ENCODE data around the gene GOLGA8B. TPM values are rescaled to one million over a fixed set of nuclear protein-coding genes. Genes with fewer than 3 reads are reported as not detected.
"Not testable (repeated sequence)": the region's sequence is repeated elsewhere in the genome, so short reads cannot be mapped to it uniquely, and the experiment has no call there.

The GOLGA8B gene
- total RNA-seq, 1 donor from 2014 or later = 68.1 TPM

DNA sequence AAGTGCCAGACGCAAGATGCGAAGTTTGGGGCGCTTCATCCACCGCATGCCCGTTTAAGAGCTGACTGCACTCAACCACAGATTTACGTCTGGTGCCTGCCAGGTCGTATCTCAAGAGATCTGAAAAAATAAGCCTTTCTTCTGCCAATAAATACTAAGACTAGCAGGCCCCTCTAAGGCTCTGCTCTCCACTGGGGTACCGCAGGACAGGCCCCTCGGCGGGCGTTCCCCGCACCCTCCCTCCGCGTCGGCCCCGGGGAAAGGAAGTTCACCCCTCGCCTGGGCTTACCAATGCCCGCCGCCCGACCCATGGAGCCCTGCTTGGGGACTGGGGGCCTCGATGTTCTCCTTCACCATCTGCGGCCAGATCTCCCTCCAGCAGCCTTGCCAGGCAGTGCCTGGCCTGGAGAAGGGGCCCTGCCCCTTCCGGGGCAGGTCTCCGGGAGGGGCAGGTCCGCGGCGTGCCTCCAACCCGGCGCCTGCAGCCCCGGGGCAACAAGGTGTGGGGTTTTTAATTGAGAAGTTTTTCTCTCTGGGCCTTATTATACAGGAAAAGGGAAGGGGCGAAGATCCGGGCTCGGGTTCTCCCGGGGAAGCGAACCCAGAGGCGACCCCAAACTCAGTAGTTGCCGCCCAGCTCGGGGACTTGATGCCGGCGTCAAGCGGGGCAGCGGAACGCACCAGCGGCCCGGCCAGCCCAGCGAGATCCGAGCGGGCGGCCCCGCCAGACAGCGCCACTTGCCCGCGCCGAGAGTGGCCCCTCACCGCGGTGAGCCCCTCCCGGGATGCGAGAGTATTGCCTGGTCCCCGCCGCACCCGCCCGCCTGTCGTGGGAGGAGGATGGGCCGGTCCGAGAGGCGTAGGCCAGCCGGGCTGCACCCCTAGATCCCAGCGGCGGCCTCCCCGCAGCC, 735 bp downstream of the GOLGA8B start:
- Mint-ChIP-seq H3K27ac (no peak overlapping the region), H3K36me3 (no peaks in the 10 kb centered on the region), H3K4me1 (ENCODE audit: unreplicated experiment) (peaks cover 5% of the 10 kb centered on the region), H3K27me3 (peaks cover 32% of the 10 kb centered on the region), H3K4me3 (peak overlapping the region; percentile 87), H3K9me3 (no peaks in the 10 kb centered on the region)
- no peak for DNase-seq (ENCODE audit: extremely low spot score, unreplicated experiment)
- TF ChIP-seq, protein P1, sequence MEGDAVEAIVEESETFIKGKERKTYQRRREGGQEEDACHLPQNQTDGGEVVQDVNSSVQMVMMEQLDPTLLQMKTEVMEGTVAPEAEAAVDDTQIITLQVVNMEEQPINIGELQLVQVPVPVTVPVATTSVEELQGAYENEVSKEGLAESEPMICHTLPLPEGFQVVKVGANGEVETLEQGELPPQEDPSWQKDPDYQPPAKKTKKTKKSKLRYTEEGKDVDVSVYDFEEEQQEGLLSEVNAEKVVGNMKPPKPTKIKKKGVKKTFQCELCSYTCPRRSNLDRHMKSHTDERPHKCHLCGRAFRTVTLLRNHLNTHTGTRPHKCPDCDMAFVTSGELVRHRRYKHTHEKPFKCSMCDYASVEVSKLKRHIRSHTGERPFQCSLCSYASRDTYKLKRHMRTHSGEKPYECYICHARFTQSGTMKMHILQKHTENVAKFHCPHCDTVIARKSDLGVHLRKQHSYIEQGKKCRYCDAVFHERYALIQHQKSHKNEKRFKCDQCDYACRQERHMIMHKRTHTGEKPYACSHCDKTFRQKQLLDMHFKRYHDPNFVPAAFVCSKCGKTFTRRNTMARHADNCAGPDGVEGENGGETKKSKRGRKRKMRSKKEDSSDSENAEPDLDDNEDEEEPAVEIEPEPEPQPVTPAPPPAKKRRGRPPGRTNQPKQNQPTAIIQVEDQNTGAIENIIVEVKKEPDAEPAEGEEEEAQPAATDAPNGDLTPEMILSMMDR (conservative IDR thresholded peaks at IDR 0.05) = no peak

DNA sequence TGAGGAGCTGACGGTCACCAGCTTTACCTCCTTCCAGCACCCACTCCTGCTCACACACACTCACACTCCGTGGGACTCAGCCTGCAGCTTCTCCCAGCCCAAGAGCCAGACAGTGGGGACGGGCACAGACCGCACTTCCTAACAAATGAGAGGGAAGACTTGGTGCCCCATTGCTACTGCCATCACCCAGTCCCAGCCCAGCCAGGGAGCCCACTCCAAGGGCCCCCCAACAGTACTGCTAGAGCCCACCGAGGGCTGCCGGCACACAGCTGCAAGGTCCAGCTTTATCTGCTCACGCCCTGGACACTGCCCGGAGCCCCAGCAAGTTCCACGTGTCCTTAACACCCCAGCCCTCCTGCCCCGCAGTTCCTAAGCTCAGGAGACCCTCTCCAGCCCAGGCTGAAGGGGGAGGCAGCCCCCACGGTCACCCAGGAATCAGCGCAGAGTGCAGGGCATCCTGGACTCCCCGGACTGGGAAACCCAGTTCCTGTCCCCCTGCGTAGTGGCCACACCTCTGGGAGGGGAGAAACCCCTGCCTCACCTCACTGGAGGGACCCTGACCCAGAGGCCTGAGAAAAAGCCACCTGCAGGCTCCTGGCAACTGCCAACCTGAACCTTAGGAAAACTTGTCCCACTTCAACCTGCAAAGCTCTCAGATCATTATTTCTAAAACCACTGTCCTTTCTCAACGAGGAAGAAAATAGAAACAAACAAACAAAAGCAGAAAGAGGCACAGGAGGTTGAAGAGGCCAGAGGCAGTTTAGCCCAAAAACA, 1.6 kb downstream of the GOLGA8B start:
- not testable (repeated sequence) for H3K9me3 Mint-ChIP-seq; H3K36me3 Mint-ChIP-seq; DNase-seq (ENCODE audit: extremely low spot score, unreplicated experiment); H3K4me1 Mint-ChIP-seq (ENCODE audit: unreplicated experiment); H3K27ac Mint-ChIP-seq
- Mint-ChIP-seq H3K4me3 (peak overlapping the region; percentile 87), H3K27me3 (peaks cover 32% of the 10 kb centered on the region)

DNA sequence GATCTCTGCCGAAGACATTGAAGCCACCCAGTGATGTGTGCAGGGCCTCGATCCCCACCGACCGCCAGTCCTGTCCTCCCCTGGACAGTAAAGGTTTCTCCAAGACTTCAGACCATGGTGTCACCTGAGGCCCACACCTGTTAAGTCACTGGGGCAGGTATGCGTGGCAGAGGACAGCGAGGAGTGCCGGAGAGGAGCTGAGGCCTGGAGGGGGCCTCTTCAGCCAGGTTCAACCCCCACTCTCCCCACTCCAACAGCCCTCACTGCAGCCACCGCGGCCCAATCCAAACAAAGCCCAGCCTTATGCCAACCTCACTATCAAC, 2.4 kb downstream of the GOLGA8B start:
- DNase-seq (ENCODE audit: extremely low spot score, unreplicated experiment) = no peak
- H3K4me3 Mint-ChIP-seq = no peak overlapping the region
- H3K9me3 Mint-ChIP-seq = no peaks in the 10 kb centered on the region
- H3K36me3 Mint-ChIP-seq = no peaks in the 10 kb centered on the region
- H3K27ac Mint-ChIP-seq = no peak overlapping the region
- H3K4me1 Mint-ChIP-seq (ENCODE audit: unreplicated experiment) = peaks cover 5% of the 10 kb centered on the region
- TF ChIP-seq, protein P1 (conservative IDR thresholded peaks at IDR 0.05) = no peak
- peaks cover 28% of the 10 kb centered on the region for H3K27me3 Mint-ChIP-seq

DNA sequence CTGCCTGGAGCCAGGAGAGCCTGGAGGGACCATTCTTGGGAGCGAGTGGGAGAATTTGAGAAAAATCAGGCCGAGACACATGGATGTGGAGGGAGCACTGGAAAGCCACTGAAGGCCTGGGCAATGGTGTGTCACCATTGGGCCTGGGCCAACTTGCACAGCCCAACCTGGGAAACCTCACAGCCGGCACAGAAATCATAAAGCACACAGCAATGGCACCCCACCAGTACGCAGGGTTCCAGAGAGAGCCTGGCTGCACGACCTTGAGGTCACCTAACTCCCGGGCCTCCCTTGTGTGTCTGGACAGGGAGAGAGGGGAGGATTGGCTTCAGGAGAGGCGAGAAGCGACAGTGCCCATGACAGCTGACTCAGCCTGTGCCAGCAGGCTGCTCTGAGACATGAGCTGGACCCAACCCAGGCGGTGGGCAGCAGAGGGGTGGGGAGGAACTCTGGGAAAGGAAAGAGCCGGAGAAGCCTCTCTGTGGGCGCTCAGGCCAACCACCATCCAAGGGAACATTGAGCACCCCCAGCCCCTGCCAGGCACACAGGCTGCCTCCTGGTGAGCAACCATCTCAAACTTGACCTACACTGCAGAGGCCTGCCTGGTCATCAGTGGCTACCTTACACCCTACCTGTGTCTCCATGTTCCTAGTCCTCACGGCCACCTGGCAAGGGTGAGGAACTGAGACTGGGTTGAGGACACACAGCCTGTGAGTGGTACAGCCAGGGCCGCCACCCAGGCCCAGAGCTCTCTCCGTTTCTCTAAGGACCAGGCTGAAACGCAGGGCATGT, 3.0 kb downstream of the GOLGA8B start:
- H3K36me3 Mint-ChIP-seq; H3K9me3 Mint-ChIP-seq; H3K27ac Mint-ChIP-seq; DNase-seq (ENCODE audit: extremely low spot score, unreplicated experiment); H3K4me1 Mint-ChIP-seq (ENCODE audit: unreplicated experiment): not testable (repeated sequence)
- Mint-ChIP-seq H3K4me3 (peak overlapping the region; percentile 20), H3K27me3 (peaks cover 22% of the 10 kb centered on the region)

DNA sequence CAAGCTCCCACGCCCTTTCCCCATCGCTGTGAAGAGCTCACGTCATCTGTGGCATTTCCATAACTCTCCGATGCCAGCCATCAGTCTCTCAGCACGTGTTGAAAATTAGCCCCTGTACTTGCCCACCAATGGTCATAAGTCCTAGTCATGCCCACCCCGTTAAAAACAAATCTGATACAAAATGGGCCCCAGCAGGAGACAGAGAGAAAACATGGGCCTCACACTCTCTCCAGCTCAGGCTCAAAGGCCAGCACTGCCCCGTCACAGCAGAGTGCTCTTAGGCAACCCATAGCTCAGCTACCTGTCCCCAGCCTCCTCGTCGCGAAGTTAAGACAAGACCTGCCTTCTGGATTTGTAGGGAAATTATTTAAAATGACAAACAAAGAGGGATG, 5.2 kb downstream of the GOLGA8B start:
- Mint-ChIP-seq H3K4me1 (ENCODE audit: unreplicated experiment) (peaks cover 5% of the 10 kb centered on the region), H3K27me3 (peaks cover 10% of the 10 kb centered on the region), H3K9me3 (no peaks in the 10 kb centered on the region), H3K4me3 (no peak overlapping the region), H3K27ac (no peak overlapping the region), H3K36me3 (no peaks in the 10 kb centered on the region)
- TF ChIP-seq, protein P1 (conservative IDR thresholded peaks at IDR 0.05) = no peak
- DNase-seq (ENCODE audit: extremely low spot score, unreplicated experiment) = no peak

DNA sequence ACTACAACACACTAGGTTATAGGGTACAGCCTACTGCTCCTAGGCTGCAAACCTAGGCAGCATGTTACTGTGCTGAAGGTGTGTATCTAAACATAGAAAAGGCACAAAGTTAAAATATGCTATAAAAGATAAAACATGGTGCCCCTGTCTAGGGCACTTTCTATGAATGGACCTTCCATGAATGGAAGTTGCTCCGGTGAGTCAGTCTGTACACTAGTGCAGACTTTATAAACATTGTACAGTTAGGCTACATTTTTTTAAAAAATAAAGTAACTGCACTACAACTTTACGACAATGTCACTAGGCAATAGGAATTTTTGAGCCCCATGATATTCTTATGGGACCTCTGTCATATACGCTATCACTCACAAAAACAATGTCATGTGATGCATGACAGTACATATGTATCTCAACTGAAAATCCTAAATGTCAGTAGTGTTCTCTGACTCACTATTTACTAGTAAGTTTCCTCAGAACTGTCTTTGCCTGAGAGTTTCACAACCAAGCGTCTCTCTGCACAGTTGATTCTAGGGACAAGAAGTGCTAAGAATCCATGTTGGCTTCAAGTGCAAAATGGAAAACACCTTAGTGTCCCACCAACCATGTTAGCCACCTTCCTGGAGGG, 5.7 kb downstream of the GOLGA8B start:
- not testable (repeated sequence) for H3K27ac Mint-ChIP-seq; H3K4me1 Mint-ChIP-seq (ENCODE audit: unreplicated experiment); DNase-seq (ENCODE audit: extremely low spot score, unreplicated experiment); H3K9me3 Mint-ChIP-seq; H3K36me3 Mint-ChIP-seq; H3K4me3 Mint-ChIP-seq
- H3K27me3 Mint-ChIP-seq = peaks cover 10% of the 10 kb centered on the region

DNA sequence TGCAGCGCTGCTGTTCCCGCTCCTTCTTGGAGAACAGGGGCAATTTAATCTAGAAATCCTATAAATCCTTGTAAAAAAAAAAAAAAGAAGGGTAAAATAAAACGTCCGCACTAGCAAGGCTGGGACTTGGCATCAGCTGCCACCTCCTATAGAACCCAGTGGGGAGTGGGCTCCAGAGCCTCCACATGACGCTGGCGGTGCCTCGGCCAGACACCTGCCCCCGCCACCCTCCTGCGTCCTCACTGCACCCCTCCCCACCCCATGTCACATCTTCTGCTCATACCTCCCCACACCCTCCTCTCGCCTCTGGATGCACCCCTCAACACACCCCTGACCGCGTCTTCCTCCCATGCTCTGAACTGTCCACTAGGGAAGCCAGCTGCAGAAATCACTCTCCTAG, 8.4 kb downstream of the GOLGA8B start:
- H3K4me3 Mint-ChIP-seq = not testable (repeated sequence)

DNA sequence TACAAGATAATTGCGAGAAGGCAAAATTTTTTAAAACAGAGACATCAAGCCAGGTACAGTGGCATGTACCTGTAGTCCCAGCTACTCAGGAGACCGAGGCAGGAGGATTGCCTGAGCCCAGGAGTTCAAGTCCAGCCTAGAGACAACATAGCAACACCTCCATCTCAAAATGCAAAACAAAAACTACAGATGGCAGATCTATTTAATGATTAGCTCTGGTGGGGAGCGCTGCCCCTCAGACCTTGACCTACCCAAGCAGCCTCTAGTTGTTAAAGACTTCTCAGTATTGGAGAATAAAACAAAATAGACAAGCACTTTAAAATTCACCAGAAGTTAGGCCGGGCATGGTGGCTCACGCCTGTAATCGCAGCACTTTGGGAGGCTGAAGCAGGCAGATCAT, 10.5 kb downstream of the GOLGA8B start:
- not testable (repeated sequence) for H3K27me3 Mint-ChIP-seq; H3K4me1 Mint-ChIP-seq (ENCODE audit: unreplicated experiment); H3K9me3 Mint-ChIP-seq; DNase-seq (ENCODE audit: extremely low spot score, unreplicated experiment); H3K27ac Mint-ChIP-seq; H3K36me3 Mint-ChIP-seq; H3K4me3 Mint-ChIP-seq

More for the DNA sequence above, 8.4 kb downstream of the GOLGA8B start:
- H3K9me3 Mint-ChIP-seq; H3K4me1 Mint-ChIP-seq (ENCODE audit: unreplicated experiment); H3K27me3 Mint-ChIP-seq; H3K27ac Mint-ChIP-seq; DNase-seq (ENCODE audit: extremely low spot score, unreplicated experiment); H3K36me3 Mint-ChIP-seq: not testable (repeated sequence)

DNA sequence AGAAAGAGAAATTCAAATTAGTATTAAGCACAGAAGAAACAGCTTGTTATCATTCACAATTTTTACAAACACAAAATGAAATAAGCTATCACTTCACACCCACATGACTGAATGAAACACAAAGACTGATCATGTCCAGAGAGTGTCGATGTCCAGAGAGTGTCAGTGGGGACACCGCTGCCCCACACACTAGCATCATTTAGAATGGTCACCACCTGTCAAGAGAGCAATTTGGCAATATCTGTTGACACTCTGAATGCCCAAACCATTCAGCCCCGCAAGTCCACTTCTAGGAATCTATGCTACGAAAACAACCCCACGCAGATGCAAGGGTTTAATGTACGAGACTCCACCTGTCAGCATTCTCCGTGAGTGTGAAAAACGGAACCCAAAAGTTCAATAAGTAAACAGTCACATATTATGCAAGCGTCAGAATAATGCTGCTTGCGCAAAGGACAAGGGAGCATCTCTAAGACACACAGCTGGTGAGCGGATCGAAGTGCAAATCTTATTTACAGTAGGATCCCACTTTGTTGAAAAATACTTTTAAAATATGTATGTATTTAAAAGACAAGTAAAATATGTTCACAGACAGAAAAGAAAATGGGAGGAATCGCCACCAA, 11.3 kb downstream of the GOLGA8B start:
- H3K27me3 Mint-ChIP-seq; H3K4me1 Mint-ChIP-seq (ENCODE audit: unreplicated experiment); DNase-seq (ENCODE audit: extremely low spot score, unreplicated experiment); H3K9me3 Mint-ChIP-seq; H3K4me3 Mint-ChIP-seq; H3K27ac Mint-ChIP-seq; H3K36me3 Mint-ChIP-seq: not testable (repeated sequence)
